ENCODE results near the gene MYT1.

- TF ChIP-seq POLR2A (IDR thresholded peaks at IDR 0.05; ENCODE audit: low read length) (no peak), GATA1 (IDR thresholded peaks at IDR 0.05; ENCODE audit: low read depth, low read length) (no peak)
Observed at GRCh38 chr20:64231621-64232550, 67.6 kb downstream of the MYT1 start.

Measured in erythroblast (primary cell).